ENCODE data around the gene NEDD4L.

The NEDD4L gene

DNA sequence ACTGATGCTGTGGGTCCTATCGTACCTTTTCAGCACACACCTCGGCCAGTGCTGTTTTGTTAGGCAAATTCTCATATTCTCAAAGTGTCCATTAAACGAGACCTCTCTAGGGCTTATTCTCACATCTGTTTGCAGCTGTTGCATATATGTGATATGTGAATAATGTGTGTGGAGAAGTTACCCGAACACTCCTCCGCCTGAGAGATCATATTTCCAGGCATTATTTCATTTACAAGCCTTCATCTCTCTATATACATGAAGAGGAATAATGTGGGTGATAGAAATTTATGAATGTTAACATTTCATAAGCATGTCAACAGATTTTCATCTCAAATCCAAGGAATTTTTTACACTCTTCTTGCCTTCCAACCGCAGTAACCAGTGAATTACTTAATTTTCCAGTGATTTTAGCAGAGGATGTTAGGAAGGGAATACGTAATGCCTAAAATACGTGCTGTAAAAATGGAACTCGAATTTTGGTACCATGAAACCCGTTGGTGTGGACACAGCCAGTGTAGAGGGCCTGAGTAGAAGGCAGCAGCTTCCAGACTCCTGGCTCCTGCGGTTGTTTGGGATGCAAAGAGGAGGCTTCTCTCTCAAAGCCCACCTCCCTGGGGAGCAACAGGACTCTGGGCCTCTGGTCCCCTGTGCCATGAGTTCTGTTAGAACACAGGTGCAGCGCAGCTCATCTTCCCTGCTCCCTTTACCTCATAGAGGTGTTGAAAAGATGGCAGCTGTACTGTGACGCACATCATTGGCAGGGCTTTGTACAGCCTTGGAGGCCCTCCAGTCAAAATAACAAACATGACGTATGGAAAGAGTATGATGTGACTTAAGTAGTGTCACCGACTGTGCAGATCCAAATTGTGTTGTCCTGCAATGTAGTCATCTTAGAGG, 280.1 kb downstream of the NEDD4L start:
- no peak for TF ChIP-seq CTCF (IDR thresholded peaks at IDR 0.05; ENCODE audit: insufficient read depth, low read length, missing control alignments)
- DNase-seq (ENCODE audit: low read depth, low spot score): no peak
- ChIA-PET CTCF (interaction anchor here (0.7 to 1.4 kb wide), 8 partner anchors 8 to 281 kb away, joined by 3 to 5 read pairs (median 4); partner anchors contain the start of gene NEDD4L), POLR2A (no interaction called here)
- H3K4me3 ChIP-seq (ENCODE audit: low read depth, low read length): no peak overlapping the region

- POLR2A ChIA-PET: no interaction called here
- no peak for TF ChIP-seq CTCF (IDR thresholded peaks at IDR 0.05; ENCODE audit: insufficient read depth, low read length, missing control alignments)
- no peak for DNase-seq (ENCODE audit: low read depth, low spot score)
- no peak overlapping the region for H3K4me3 ChIP-seq (ENCODE audit: low read depth, low read length)
- CTCF ChIA-PET: interaction anchor here (0.6 to 2.3 kb wide), 5 partner anchors 10 to 189 kb away, joined by 3 to 8 read pairs (median 6); no protein-coding TSS in a partner anchor
Measured at GRCh38 chr18:58324824-58325480, 280.9 kb downstream of the NEDD4L start.

- TF ChIP-seq CTCF (IDR thresholded peaks at IDR 0.05; ENCODE audit: insufficient read depth, low read length, missing control alignments): no peak
- CTCF ChIA-PET: interaction anchor here (0.6 to 2.3 kb wide), 6 partner anchors 10 to 282 kb away, joined by 3 to 8 read pairs (median 4); partner anchors contain the start of gene NEDD4L
- DNase-seq (ENCODE audit: low read depth, low spot score): no peak
- POLR2A ChIA-PET: no interaction called here
- H3K4me3 ChIP-seq (ENCODE audit: low read depth, low read length): no peak overlapping the region
Measured at GRCh38 chr18:58325494-58325893, 281.5 kb downstream of the NEDD4L start.

GRCh38 chr18:58334061-58334460, 290.0 kb downstream of the NEDD4L start:
- POLR2A ChIA-PET: no interaction called here
- H3K4me3 ChIP-seq (ENCODE audit: low read depth, low read length): no peak overlapping the region
- DNase-seq (ENCODE audit: low read depth, low spot score): no peak
- no peak for TF ChIP-seq CTCF (IDR thresholded peaks at IDR 0.05; ENCODE audit: insufficient read depth, low read length, missing control alignments)
- CTCF ChIA-PET: interaction anchor here (2.5 to 2.8 kb wide), 2 partner anchors 12 to 430 kb away, joined by 7 read pairs; no protein-coding TSS in a partner anchor

DNA sequence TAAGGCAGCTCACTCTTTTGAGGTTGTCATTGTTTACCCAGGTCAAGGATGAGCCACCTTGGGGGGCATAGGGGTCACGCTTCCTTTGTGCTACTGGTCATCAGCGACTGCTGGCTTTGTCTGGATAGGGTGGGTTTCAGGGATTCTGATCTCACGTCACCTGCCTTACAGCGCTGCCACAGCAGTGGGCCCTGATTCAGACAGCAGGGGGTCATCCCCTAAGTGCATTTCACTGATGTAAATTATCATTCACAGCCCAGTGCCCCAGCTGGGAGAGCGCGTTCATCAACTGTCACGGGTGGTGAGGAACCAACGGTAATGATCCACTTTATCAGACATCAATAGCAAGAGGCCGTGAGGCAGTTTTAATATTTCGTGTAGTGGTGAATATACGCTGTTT, 291.2 kb downstream of the NEDD4L start:
- TF ChIP-seq CTCF (IDR thresholded peaks at IDR 0.05; ENCODE audit: insufficient read depth, low read length, missing control alignments): no peak
- CTCF ChIA-PET: interaction anchor here (1.6 to 2.8 kb wide), 5 partner anchors 9 to 429 kb away, joined by 5 to 8 read pairs (median 7); no protein-coding TSS in a partner anchor
- DNase-seq (ENCODE audit: low read depth, low spot score): no peak
- POLR2A ChIA-PET: no interaction called here
- no peak overlapping the region for H3K4me3 ChIP-seq (ENCODE audit: low read depth, low read length)

DNA sequence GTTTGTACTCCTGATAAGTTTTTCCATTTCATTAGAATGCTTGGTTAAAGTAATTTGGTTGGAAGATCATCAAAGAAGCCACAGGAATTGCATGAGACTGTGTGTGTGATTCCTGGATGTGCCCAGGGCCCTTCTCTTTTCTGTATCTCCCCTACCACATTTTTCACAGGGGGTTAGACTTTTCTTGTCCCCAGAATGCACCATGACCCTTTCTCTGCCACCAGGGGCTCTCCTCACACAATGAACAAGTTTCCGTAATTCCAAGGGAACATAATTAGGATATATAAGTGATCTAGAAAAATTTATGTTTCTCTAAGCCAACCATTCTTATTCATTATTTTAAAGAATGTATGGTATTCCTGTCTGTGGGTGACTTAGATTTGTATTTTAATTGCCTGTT, 291.8 kb downstream of the NEDD4L start:
- TF ChIP-seq CTCF (IDR thresholded peaks at IDR 0.05; ENCODE audit: insufficient read depth, low read length, missing control alignments): peak; percentile 37

More for the DNA sequence above, 291.8 kb downstream of the NEDD4L start:
- ChIA-PET CTCF (interaction anchor here (1.5 to 2.8 kb wide), 6 partner anchors 9 to 428 kb away, joined by 3 to 8 read pairs (median 7); no protein-coding TSS in a partner anchor), POLR2A (no interaction called here)
- no peak for DNase-seq (ENCODE audit: low read depth, low spot score)
- H3K4me3 ChIP-seq (ENCODE audit: low read depth, low read length): no peak overlapping the region

Data from AG04449 (cell line).